GM23248 (cell line): ENCODE data around the gene PC. TPM values are rescaled to one million over a fixed set of nuclear protein-coding genes. Genes with fewer than 3 reads are reported as not detected.

Experiments used
- DNase-seq: peaks from one replicate; pipeline ENCODE4 v3.0.0-alpha.2; 2015
- H2AFZ ChIP-seq: fragments of 200-600 bp; sonication (generic); 2 replicates; pipeline ENCODE4 v1.6.1; 2016; ENCODE audit warnings: antibody characterized with exemption
- H3F3A ChIP-seq: fragments of 200-600 bp; sonication (generic); 2 replicates; pipeline ENCODE4 v1.6.1; 2016; ENCODE audit warnings: mild to moderate bottlenecking, antibody characterized with exemption, mixed run types; ENCODE audit not compliant: insufficient read depth
- H3K27ac ChIP-seq: fragments of 200-600 bp; sonication (generic); 2 replicates; pipeline ENCODE4 v1.5.1; 2016; ENCODE audit warnings: mild to moderate bottlenecking
- H3K27me3 ChIP-seq: fragments of 200-600 bp; sonication (generic); replicated peaks from 2 replicates; pipeline ENCODE4 v1.6.1; 2016; ENCODE audit warnings: mild to moderate bottlenecking; ENCODE audit not compliant: insufficient read depth
- H3K36me3 ChIP-seq: fragments of 200-600 bp; sonication (generic); 2 replicates; pipeline ENCODE4 v1.6.1; 2016; ENCODE audit warnings: low read depth, mild to moderate bottlenecking
- H3K4me1 ChIP-seq: fragments of 200-600 bp; sonication (generic); 2 replicates; pipeline ENCODE4 v1.6.1; 2016; ENCODE audit warnings: mild to moderate bottlenecking; ENCODE audit not compliant: insufficient read depth
- H3K4me2 ChIP-seq: fragments of 200-600 bp; sonication (generic); one replicate; pipeline ENCODE4 v1.6.1; 2016; ENCODE audit warnings: mild to moderate bottlenecking; ENCODE audit not compliant: unreplicated experiment
- H3K4me3 ChIP-seq: fragments of 200-600 bp; sonication (generic); 2 replicates; pipeline ENCODE4 v1.5.1; 2016; ENCODE audit warnings: mild to moderate bottlenecking
- H3K79me2 ChIP-seq: fragments of 200-600 bp; sonication (generic); 2 replicates; pipeline ENCODE4 v1.6.1; 2016; ENCODE audit warnings: mild to moderate bottlenecking; ENCODE audit not compliant: insufficient read depth
- H3K9ac ChIP-seq: fragments of 200-600 bp; sonication (generic); 2 replicates; pipeline ENCODE4 v1.6.1; 2016; ENCODE audit warnings: mild to moderate bottlenecking
- H3K9me2 ChIP-seq: fragments of 200-600 bp; sonication (generic); 2 replicates; pipeline ENCODE4 v1.6.1; 2016; ENCODE audit warnings: mixed run types, mild to moderate bottlenecking, moderate library complexity; ENCODE audit not compliant: insufficient read depth
- H3K9me3 ChIP-seq: fragments of 200-600 bp; sonication (generic); one replicate; pipeline ENCODE4 v1.6.1; 2017; ENCODE audit warnings: low read depth
- H4K20me1 ChIP-seq: fragments of 200-600 bp; sonication (generic); 2 replicates; pipeline ENCODE4 v1.6.0; 2016; ENCODE audit not compliant: insufficient read depth
- EZH2 ChIP-seq: fragments of 200-600 bp; sonication (generic); IDR thresholded peaks from 2 replicates; pipeline ENCODE4 v1.6.1; 2018; ENCODE audit warnings: antibody characterized with exemption, mild to moderate bottlenecking; ENCODE audit not compliant: insufficient read depth, poor library complexity, severe bottlenecking
- EZH2phosphoT487 ChIP-seq: fragments of 200-600 bp; sonication (generic); IDR thresholded peaks from 2 replicates; pipeline ENCODE4 v1.6.1; 2018; ENCODE audit warnings: antibody characterized with exemption, moderate library complexity, mild to moderate bottlenecking, low read depth; ENCODE audit not compliant: insufficient read depth
- WGBS, 2 experiments: methylation state at CpG; one replicate each; pipeline ENCODE4 v1.1.6; 2015 to 2017; ENCODE audit warnings: low lambda C conversion rate in 2 of 2, low coverage in 1 of 2; ENCODE audit errors: missing lambda C conversion rate in 2 of 2; 5-methylcytosine and 5-hydroxymethylcytosine counted together
- in situ Hi-C: fragments of 300-500 bp; cut with MboI; formaldehyde crosslinking; loops from 2 replicates; pipeline ENCODE4 v1.15.0; 2020
- polyA plus RNA-seq: library from polyadenylated mRNA; unstranded; fragments of >200 nt; fragmentation: Nextera tagmentation; extraction: Ambion mirVana; gene quantifications from 2 replicates; pipeline ENCODE4 v1.2.1, GENCODE V29; 2016
- total RNA-seq: library from RNA; depleted of rRNA; stranded (reverse); fragments of >200 nt; shearing (Covaris generic); gene quantifications from 2 replicates; pipeline ENCODE4 v1.2.3, GENCODE V29; 2014

PC gene
- total and polyA plus RNA-seq, 2 experiments from 2014 or later, result 16.4 to 16.6 TPM

- no peak for TF ChIP-seq EZH2phosphoT487
- TF ChIP-seq EZH2, result no peak
- no peaks in the 10 kb centered on the region for H3K36me3 ChIP-seq
- H3K79me2 ChIP-seq, result no peaks in the 10 kb centered on the region
- no peaks in the 10 kb centered on the region for H4K20me1 ChIP-seq
- H3K4me3 ChIP-seq, result peak overlapping the region; percentile 24; the same call in 1 of the 2 replicates
- in situ Hi-C loops, result loop anchor here (10.0 kb wide), 1 partner anchor 276 kb away; no protein-coding TSS in a partner anchor
- peaks cover 53% of the 10 kb centered on the region for H3K4me1 ChIP-seq
- peaks cover 49% of the 10 kb centered on the region for H3F3A ChIP-seq
- H2AFZ ChIP-seq, result no peak overlapping the region
- no peaks in the 10 kb centered on the region for H3K9me2 ChIP-seq
- H3K9ac ChIP-seq, result peak overlapping the region; percentile 75
- 53 to 54% methylated on average over 4 of the region's 4 CpGs for WGBS, 2 experiments
- no peaks in the 10 kb centered on the region for H3K9me3 ChIP-seq
- peak overlapping the region; percentile 75 for H3K4me2 ChIP-seq
- H3K27me3 ChIP-seq, result no peaks in the 10 kb centered on the region
- DNase-seq, result no peak
- H3K27ac ChIP-seq, result peak overlapping the region; percentile 96
Observed at GRCh38 chr11:66970371-66970806, 12.2 kb upstream of the PC start.

GRCh38 chr11:66969584-66970225 is 11.5 kb upstream of the PC start:
- H3K27me3 ChIP-seq, result no peaks in the 10 kb centered on the region
- H3F3A ChIP-seq, result peaks cover 49% of the 10 kb centered on the region
- H3K9ac ChIP-seq, result peak overlapping the region; percentile 75
- in situ Hi-C loops, result loop anchor here (10.0 kb wide), 1 partner anchor 275 kb away; no protein-coding TSS in a partner anchor
- H3K9me2 ChIP-seq, result no peaks in the 10 kb centered on the region
- H4K20me1 ChIP-seq, result no peaks in the 10 kb centered on the region
- no peaks in the 10 kb centered on the region for H3K36me3 ChIP-seq
- H3K9me3 ChIP-seq, result no peaks in the 10 kb centered on the region
- WGBS, 2 experiments, result 27 to 39% methylated on average over 6 of the region's 6 CpGs
- TF ChIP-seq EZH2 (no peak), EZH2phosphoT487 (no peak)
- peak overlapping the region; percentile 96 for H3K27ac ChIP-seq
- peak overlapping the region; percentile 75 for H3K4me2 ChIP-seq
- peak; percentile 84 for DNase-seq
- peaks cover 53% of the 10 kb centered on the region for H3K4me1 ChIP-seq
- no peak overlapping the region for H3K4me3 ChIP-seq
- 0 out of 2 replicates have a peak overlapping the region, but pooled peaks have one; percentile 14 for H2AFZ ChIP-seq
- no peaks in the 10 kb centered on the region for H3K79me2 ChIP-seq

GRCh38 chr11:66967670-66968425 is 9.7 kb upstream of the PC start:
- Histone ChIP-seq H3K4me2 (peak overlapping the region; percentile 29), H3K9me2 (no peaks in the 10 kb centered on the region), H3K79me2 (no peaks in the 10 kb centered on the region), H3K9me3 (no peaks in the 10 kb centered on the region), H3K9ac (no peak overlapping the region), H3K27ac (peak overlapping the region; percentile 68), H3K27me3 (no peaks in the 10 kb centered on the region), H2AFZ (peak overlapping the region; percentile 7), H3F3A (peaks cover 49% of the 10 kb centered on the region), H3K4me1 (peaks cover 48% of the 10 kb centered on the region), H3K4me3 (no peak overlapping the region), H4K20me1 (no peaks in the 10 kb centered on the region), H3K36me3 (no peaks in the 10 kb centered on the region)
- in situ Hi-C loops, result no loop called here
- peak; percentile 93 for DNase-seq
- TF ChIP-seq EZH2phosphoT487, result no peak
- TF ChIP-seq EZH2, result no peak
- 45 to 49% methylated on average over 5 of the region's 5 CpGs for WGBS, 2 experiments

GRCh38 chr11:66966351-66966750 is 8.2 kb upstream of the PC start:
- no peak for DNase-seq
- Histone ChIP-seq H3K27ac (no peak overlapping the region), H3K9ac (no peak overlapping the region), H3K36me3 (no peaks in the 10 kb centered on the region), H3K9me2 (no peaks in the 10 kb centered on the region), H3K4me2 (no peak overlapping the region), H2AFZ (no peak overlapping the region), H3K4me1 (peaks cover 41% of the 10 kb centered on the region), H4K20me1 (no peaks in the 10 kb centered on the region), H3K79me2 (no peaks in the 10 kb centered on the region), H3K4me3 (no peak overlapping the region), H3K9me3 (no peaks in the 10 kb centered on the region), H3K27me3 (no peaks in the 10 kb centered on the region), H3F3A (peaks cover 41% of the 10 kb centered on the region)
- WGBS, 2 experiments, result 90% methylated on average over 5 of the region's 5 CpGs
- in situ Hi-C loops, result no loop called here
- TF ChIP-seq EZH2 (no peak), EZH2phosphoT487 (no peak)
